Lung (tissue), 12 donors: Measurements from ENCODE around the gene CDK14. TPM values are rescaled to one million over a fixed set of nuclear protein-coding genes. Genes with fewer than 3 reads are reported as not detected.

Source experiments
- ATAC-seq: fragments of 200-7000 bp; cut with Tn5 transposase; one replicate; pipeline ENCODE4 v1.9.1; 2020; ENCODE audit warnings: moderate number of reproducible peaks; ENCODE audit not compliant: insufficient read depth, low FRiP score
- DNase-seq, 3 donors: peaks; one replicate each; pipeline ENCODE4 v3.0.0-alpha.2; 2013 to 2017
- H3K27ac ChIP-seq, 2 donors: one replicate each; pipeline ENCODE4 v1.5.1; 2013; ENCODE audit warnings: mild to moderate bottlenecking in 2 of 2, moderate library complexity in 2 of 2, control low read depth in 1 of 2, inconsistent platforms in 1 of 2, low read depth in 1 of 2, low read length in 1 of 2
- H3K27me3 ChIP-seq, 3 donors: one replicate each; pipeline ENCODE4 v1.5.1; 2013; ENCODE audit warnings: low read length in 2 of 3; ENCODE audit not compliant: control insufficient read depth in 3 of 3, insufficient read depth in 3 of 3
- H3K36me3 ChIP-seq, 4 donors: one replicate each; pipeline ENCODE4 v1.5.1; 2013; ENCODE audit warnings: low read length in 4 of 4, mild to moderate bottlenecking in 1 of 4, moderate library complexity in 1 of 4; ENCODE audit not compliant: control insufficient read depth in 4 of 4, insufficient read depth in 4 of 4
- H3K4me1 ChIP-seq, 5 donors: one replicate each; pipeline ENCODE4 v1.5.1; 2013; ENCODE audit warnings: low read length in 5 of 5, mild to moderate bottlenecking in 2 of 5, moderate library complexity in 1 of 5; ENCODE audit not compliant: control insufficient read depth in 5 of 5, insufficient read depth in 5 of 5
- H3K4me3 ChIP-seq: one replicate; pipeline ENCODE4 v1.5.1; 2013; ENCODE audit warnings: mild to moderate bottlenecking, control low read depth, moderate library complexity
- H3K9ac ChIP-seq, 2 donors: one replicate each; pipeline ENCODE4 v1.5.1; 2013; ENCODE audit warnings: low read length in 2 of 2, control low read depth in 1 of 2; ENCODE audit not compliant: insufficient read depth in 1 of 2
- H3K9me3 ChIP-seq, 4 donors: one replicate each; pipeline ENCODE4 v1.5.1; 2013; ENCODE audit warnings: low read length in 3 of 4, mild to moderate bottlenecking in 1 of 4, moderate library complexity in 1 of 4; ENCODE audit not compliant: control insufficient read depth in 4 of 4, insufficient read depth in 3 of 4
- WGBS, 2 donors: extraction: QIAGEN DNeasy Blood & Tissue Kit; methylation state at CpG; one replicate each; pipeline ENCODE4 v1.1.7; 2013; 5-methylcytosine and 5-hydroxymethylcytosine counted together
- polyA plus RNA-seq, 2 donors: library from polyadenylated mRNA; stranded (reverse); fragments of 200-250 nt; gene quantifications; one replicate each; pipeline ENCODE4 v1.2.1, GENCODE V29; 2013
- total RNA-seq, 2 donors: library from RNA; depleted of rRNA in 1 of 2; stranded (reverse); fragments of >200 nt in 1 of 2; gene quantifications; one replicate each; pipeline ENCODE4 v1.2.1, GENCODE V29; 2014 to 2021
- TF ChIP-seq, protein P1 (sequence below): IDR thresholded peaks from 2 replicates; pipeline ENCODE4 v1.5.1; 2012; ENCODE audit warnings: mild to moderate bottlenecking; ENCODE audit errors: control extremely low read depth, extremely low read depth
- donor health status: control.
- donor health status: control.
- donor health status: Bipolar disorder and iron deficiency.
- donor health status: healthy.
- donor health status: DM: yes; HTN: yes; CAD: no.

The CDK14 gene
- total and polyA plus RNA-seq, 4 donors = 4.3 to 117 (median 18.9) TPM

DNA sequence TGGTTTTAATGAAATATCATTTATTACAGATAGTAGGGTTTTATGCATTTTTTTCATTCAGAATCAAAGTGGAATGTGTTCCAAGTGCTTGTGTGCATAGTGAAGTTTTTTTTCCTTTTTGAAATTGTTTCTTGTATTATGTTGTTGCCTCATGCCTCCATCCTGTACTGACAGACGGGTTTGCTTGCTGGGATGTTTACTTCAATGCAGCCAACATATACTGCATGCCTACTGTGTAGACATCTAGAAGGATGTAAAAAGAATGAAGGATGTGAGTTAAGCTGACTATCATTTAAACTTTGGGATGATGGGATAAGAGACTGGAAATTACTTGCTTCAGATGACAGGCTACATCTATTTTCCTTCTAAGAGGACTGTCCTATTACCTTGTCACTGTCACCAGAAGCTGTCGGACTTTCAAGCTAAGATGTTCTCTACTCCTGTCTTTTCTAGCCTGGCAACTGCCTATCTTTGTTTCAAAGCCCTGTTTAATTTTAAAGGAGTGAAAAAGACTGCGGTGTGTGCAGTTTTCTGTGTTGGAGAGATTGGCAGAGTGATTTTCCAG lies 243.7 kb downstream of the CDK14 start:
- Histone ChIP-seq H3K27ac (no peak overlapping the region), H3K4me3 (no peak overlapping the region), H3K9me3 (peaks cover 0 to 3% (median 2%) of the 10 kb centered on the region in 4 donors), H3K9ac (no peak overlapping the region), H3K36me3 (no peaks in the 10 kb centered on the region), H3K27me3 (no peaks in the 10 kb centered on the region), H3K4me1 (peaks cover 0 to 2% (median 0%) of the 10 kb centered on the region in 5 donors)
- 88 to 94% methylated on average over 3 of the region's 3 CpGs for WGBS, 2 donors
- DNase-seq = no peak
- TF ChIP-seq, protein P1, sequence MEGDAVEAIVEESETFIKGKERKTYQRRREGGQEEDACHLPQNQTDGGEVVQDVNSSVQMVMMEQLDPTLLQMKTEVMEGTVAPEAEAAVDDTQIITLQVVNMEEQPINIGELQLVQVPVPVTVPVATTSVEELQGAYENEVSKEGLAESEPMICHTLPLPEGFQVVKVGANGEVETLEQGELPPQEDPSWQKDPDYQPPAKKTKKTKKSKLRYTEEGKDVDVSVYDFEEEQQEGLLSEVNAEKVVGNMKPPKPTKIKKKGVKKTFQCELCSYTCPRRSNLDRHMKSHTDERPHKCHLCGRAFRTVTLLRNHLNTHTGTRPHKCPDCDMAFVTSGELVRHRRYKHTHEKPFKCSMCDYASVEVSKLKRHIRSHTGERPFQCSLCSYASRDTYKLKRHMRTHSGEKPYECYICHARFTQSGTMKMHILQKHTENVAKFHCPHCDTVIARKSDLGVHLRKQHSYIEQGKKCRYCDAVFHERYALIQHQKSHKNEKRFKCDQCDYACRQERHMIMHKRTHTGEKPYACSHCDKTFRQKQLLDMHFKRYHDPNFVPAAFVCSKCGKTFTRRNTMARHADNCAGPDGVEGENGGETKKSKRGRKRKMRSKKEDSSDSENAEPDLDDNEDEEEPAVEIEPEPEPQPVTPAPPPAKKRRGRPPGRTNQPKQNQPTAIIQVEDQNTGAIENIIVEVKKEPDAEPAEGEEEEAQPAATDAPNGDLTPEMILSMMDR = no peak
- no peak for ATAC-seq

DNA sequence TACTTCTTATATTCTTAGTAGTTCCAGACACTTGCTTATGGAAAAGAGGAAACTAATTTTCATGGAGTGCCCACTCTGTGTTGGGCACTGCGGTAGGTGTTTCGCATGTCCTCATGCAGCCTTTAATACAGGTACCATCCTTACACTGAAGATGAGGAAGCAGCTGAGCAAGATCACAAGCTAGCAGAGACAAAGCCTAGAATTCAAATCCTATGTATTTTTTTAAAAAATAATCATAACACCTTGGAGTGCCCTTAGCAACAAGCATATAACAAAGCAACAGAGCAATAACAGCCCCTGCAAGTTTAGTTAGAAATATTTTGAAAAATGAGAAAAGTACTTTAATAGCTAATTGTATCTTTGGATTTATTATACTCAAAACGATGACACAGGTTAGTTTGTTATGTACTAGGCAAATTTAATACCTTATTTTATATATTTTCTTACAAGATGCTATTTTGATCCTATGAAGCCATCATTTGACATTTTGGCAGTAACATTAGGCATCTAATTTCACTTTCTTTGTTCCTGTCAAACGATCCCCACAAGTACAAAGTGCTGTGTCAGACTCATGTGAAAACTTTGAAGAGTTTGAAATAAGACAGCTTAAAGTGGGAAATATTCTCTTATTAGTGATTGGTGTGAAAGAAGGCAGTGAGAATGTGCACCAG lies 245.8 kb downstream of the CDK14 start:
- no peak for ATAC-seq
- WGBS, 2 donors = 78 to 87% methylated on average over 4 of the region's 4 CpGs
- Histone ChIP-seq H3K9ac (no peak overlapping the region), H3K4me3 (no peak overlapping the region), H3K36me3 (no peaks in the 10 kb centered on the region), H3K9me3 (peaks cover 0 to 3% (median 2%) of the 10 kb centered on the region in 4 donors), H3K27ac (no peak overlapping the region), H3K4me1 (peaks cover 0 to 6% (median 0%) of the 10 kb centered on the region in 5 donors), H3K27me3 (no peaks in the 10 kb centered on the region)
- TF ChIP-seq, protein P1 = no peak
- DNase-seq = no peak

- H3K9me3 ChIP-seq = peaks cover 0 to 3% (median 2%) of the 10 kb centered on the region in 4 donors
- no peaks in the 10 kb centered on the region for H3K36me3 ChIP-seq
- H3K4me1 ChIP-seq = peaks cover 0 to 6% (median 0%) of the 10 kb centered on the region in 5 donors
- no peaks in the 10 kb centered on the region for H3K27me3 ChIP-seq
- no peak overlapping the region for H3K4me3 ChIP-seq
- 85 to 86% methylated on average over 4 of the region's 4 CpGs for WGBS, 2 donors
- TF ChIP-seq, protein P1 = no peak
- ATAC-seq (no peak), DNase-seq (no peak)
- no peak overlapping the region for H3K27ac ChIP-seq
- H3K9ac ChIP-seq = no peak overlapping the region
These were observed 246.3 kb downstream of the CDK14 start for GRCh38 chr7:90842430-90842788.
